HG03354 (cell line): Measurements from ENCODE around the gene KCTD1.

Experiments
- ATAC-seq: cut with Tn5 transposase; IDR thresholded peaks from one replicate; pipeline ENCODE4 v1.9.1; 2021; ENCODE audit warnings: mild to moderate bottlenecking; ENCODE audit not compliant: unreplicated experiment, poor library complexity, severe bottlenecking

Gene KCTD1

DNA sequence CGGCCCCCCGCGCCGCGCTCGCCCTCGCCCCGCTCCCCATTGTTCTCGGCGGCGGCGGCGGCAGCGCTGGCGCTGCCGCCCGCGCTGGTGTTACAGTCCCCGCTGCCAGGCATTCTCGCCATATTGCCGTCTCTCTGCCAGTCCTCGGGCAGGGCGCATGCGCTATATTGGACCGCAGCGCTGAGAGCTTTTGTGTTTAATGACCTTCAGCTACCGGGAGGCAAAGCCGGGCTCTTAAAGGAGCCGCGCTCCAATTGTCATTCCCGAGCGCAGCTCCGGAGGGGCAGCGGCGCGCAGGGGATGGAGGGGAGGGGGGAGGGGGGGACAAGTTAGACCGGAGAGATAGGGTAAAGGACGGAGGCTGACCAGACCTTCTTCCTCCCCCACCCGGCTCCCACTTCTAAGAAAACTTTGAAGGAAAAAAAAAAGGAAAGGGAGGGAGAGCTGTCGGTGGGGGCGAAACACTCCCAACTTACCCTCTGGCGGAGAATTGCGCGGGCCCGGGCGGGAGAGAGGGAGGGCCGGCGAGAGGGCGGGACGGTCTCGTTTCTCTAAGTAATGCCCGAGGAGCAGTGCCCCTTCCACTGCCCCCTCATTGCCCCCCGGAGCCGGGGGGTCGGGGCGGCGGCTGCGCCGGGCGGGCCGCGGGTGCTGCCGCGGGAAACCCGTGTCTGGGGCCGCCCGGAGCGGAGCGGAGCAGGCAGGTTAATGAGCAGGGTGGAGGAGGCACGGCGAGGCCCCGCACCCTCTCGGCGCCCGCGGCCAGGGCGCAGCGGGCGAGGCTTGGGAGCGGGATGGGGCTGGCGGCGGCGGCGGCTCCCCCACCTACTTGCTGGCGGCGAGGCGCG, at the start of gene KCTD1:
TSS of gene KCTD1 (minus strand) at position 139 of the 848 bp plus-strand sequence. CDS start at position 122, 17 bp downstream.
- peak; percentile 50 for ATAC-seq

- no peak for ATAC-seq
Observed at GRCh38 chr18:26593365-26594320, 45.3 kb upstream of the KCTD1 start.

DNA sequence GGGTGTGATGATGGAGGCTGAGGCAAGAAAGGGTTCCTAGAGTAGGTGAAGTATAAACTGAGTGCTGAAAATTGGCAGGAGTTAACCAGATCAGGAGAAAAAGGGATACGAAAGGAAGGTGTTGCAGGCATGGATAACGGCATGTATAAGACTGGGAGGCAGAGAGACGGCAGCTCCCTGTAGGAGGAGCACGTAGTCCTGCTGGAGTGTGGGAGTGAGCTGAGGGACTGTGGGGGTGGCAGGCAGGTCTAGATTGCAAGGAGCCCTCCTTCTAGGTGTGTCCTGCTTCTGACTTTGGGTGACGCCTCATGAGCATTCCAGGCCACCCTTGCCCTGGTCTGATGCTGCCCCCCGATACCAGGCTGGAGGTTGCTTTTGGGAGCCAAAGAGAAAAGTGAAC, 36.4 kb upstream of the KCTD1 start:
- no peak for ATAC-seq

GRCh38 chr18:26579941-26580618, 31.7 kb upstream of the KCTD1 start:
- no peak for ATAC-seq

GRCh38 chr18:26575865-26576217, 27.5 kb upstream of the KCTD1 start:
- no peak for ATAC-seq

DNA sequence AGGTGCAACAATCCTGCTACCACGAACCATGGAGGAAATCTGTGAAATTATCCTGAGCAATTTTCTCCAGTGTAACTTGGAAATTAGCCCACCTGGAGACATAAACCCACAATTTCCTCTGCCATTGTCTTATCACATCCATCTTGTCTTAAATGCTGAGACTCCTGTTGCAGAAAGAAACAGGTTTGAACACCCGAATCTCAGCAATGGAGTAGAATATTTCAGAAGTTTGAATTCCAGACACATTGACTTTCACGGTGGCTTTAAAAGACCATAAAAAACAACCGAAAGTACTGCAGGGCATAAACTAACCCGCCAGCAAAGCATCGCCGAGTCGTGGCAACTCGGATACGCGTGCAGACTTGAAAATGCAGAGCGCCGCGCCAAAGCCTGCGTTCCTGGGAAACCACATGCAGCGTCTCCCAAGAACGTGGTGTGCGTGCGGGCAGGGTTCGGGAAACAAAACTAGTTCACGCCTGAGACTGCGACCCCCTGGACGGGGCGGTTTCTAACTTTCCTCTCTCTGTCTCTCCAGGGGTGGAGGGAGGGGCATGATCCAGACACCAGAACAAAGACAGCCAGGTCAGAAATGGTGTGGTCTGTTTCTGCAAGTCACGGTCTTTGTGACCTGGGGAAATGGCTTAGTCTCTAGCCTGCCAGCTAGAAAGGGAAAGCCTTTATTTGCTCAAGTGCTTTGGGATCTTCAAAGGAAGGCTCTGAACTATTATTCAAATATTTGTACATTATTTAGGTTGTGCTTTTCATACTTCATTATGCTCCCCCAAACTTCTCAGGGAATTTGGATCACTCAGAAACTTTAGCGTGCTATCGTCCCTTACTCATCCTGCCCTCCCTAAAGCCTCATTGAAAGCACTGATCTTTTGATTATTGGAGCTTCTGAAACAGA, 26.9 kb upstream of the KCTD1 start:
- ATAC-seq: no peak

DNA sequence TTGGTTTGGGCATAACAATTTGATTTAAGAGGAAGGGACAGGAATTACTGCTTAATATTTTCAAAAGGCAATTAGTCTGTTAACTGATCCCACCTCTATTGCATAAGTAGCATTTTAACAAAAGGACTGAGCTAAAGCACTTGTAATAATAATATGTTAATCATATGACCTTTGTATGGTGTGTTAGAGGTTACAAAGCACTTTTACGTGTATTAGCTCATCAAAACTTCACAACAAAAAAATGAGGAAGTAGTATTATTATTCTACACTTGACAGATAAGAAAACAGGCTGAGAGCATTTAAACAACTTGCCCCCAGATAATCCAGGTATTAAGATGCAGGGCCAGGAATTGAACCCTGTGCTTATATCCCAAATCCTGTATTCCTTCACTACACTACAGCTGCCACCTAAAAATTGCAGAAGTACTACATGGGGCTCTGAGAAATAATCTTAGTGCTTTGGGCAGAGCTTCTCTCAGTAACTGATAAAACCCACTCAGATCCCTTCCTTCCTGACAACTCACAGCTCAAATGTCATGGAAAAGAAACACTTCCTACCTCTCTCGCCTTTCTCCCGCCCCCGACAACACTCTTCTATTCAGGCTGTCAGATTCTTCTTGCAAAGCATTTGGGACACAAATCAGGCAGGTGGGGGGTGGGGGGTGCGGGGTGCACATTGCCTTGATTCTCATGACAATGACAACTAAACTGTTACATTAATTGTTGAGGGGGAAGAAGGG, 20.7 kb upstream of the KCTD1 start:
- ATAC-seq: no peak

GRCh38 chr18:26568513-26568912, 20.2 kb upstream of the KCTD1 start:
- ATAC-seq: no peak

DNA sequence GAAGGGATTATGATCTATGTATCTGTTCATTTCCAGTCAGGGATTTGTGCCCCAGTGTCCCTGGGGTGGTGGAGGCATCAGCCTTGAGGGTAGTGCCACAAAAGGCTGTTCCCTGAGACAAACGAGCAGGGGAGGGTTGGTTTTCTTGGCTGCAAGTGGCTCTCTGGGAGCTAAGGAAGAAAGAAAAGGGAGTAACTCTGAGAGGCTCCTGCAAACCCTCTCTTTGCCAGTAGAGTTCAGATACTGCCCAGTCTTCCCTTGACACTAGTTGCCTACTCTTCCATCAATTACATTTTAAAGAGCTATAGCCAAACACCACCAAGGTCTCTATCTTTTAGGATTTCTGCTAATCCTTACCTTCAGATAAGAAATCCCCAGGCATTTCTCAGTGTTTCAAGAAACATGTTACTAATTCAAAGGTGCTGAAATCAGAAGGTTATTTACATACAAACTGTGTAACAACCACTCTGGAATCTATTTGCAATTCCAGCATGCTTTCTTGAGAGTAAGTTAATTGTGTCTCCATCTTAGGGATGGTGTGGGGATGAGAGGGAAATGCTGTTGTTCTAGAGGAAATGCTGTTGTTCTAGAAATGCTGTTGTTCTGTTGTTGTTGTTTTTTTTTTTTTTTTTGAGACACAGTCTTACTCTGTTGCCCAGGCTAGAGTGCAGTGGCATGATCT, 18.7 kb upstream of the KCTD1 start:
- ATAC-seq: no peak

GRCh38 chr18:26565514-26565913, 17.2 kb upstream of the KCTD1 start:
- no peak for ATAC-seq

- ATAC-seq: no peak
Observed at GRCh38 chr18:26563024-26563423, 14.7 kb upstream of the KCTD1 start.

DNA sequence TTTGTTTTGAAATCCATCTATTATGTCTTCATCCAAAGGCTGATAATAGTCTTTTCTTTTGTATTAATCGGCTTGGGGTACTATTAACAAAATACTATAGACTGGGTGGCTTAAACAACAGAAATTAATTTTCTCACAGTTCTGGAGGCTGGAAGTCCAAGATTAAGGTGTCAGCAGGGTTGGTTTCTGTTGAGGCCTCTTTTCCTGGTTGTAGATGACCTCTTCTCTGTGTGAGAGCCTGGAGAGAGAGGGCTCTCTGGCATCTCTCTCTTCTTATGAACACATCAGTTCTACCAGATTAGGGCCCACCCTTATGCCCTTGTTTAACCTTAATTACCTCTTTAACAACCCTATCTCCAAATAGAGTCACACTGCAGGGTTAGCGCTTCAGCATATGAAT, 14.2 kb upstream of the KCTD1 start:
- no peak for ATAC-seq

DNA sequence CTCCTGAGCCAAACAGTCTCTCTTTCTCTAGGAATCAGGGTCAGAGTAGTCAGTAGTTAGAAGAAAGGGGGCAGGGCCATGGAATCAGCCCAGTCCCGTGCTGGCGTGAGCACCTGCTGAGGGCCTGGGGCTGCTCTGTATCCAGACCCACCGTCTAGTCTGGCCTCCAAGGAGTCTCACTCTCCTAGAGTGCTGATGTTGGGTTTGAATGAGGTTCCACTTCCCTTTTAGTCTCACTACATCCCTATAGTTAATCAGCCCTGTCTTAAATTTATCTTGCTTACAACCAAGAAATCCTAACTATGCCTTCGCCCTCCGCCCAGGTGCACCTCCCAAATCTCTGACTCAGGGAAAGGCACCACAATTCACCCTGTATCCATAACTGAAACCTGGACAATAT, 13.4 kb upstream of the KCTD1 start:
- ATAC-seq: no peak

GRCh38 chr18:26556573-26556972, 8.2 kb upstream of the KCTD1 start:
- peak; percentile 77 for ATAC-seq

GRCh38 chr18:26555804-26556553, 7.6 kb upstream of the KCTD1 start:
- no peak for ATAC-seq

DNA sequence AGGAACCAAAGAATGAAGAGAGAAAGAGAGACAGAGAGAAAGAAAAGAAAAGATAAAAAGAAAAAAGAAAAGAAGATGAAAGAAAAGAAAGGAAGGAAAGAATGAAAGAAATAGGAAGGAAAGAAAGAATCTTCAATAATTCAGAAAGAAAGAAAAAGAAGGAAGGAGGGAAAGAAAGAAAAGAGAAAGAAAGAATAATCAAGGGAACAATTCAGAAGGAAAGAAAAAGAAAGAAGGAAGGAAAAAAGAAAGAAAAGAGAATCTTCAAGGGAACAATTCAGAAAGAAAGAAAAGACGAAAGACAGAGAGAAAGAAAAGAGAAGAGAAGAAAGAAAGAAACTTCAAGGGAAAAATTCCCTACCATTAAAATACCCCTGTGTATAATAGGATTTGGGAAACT, 5.6 kb upstream of the KCTD1 start:
- no peak for ATAC-seq

- ATAC-seq: no peak
Observed at GRCh38 chr18:26551695-26552081, 3.3 kb upstream of the KCTD1 start.
